GM12892 (cell line): ENCODE measurements around the gene RGPD3. TPM values are rescaled to one million over a fixed set of nuclear protein-coding genes. Genes with fewer than 3 reads are reported as not detected.
"Not testable (repeated sequence)": the region's sequence is repeated elsewhere in the genome, so short reads cannot be mapped to it uniquely, and the experiment has no call there.

Source experiments
- DNase-seq: peaks from one replicate; pipeline ENCODE4 v3.0.0; 2011; ENCODE audit not compliant: insufficient read length
- FAIRE-seq: peaks from 2 replicates; lab custom pipeline; 2011; peaks lifted over from hg19 to GRCh38; lab: Jason Lieb, UNC
- POLR2A ChIP-seq: IDR thresholded peaks from 2 replicates; pipeline ENCODE4 v1.6.1; 2011; ENCODE audit warnings: low read depth, low read length, control low read depth
- POLR2AphosphoS5 ChIP-seq: IDR thresholded peaks from 2 replicates; pipeline ENCODE4 v1.6.1; 2011; ENCODE audit warnings: low read depth, low read length, control low read depth
- TAF1 ChIP-seq: IDR thresholded peaks from 2 replicates; pipeline ENCODE4 v1.6.1; 2011; ENCODE audit warnings: low read depth, mild to moderate bottlenecking, control low read depth, low read length, borderline replicate concordance
- polyA plus RNA-seq: library from polyadenylated mRNA; unstranded; fragments of >200 nt; gene quantifications from one replicate; pipeline ENCODE4 v1.2.1, GENCODE V29; 2012; ENCODE audit warnings: missing spikeins, inconsistent platforms; ENCODE audit not compliant: missing spikeins

RGPD3 gene
- 0.21 TPM for polyA plus RNA-seq

GRCh38 chr2:106468107-106468506, at the start of gene RGPD3:
RGPD3 (minus strand) TSS chr2:106468413; CDS start chr2:106468288, 125 bp downstream.
- DNase-seq, FAIRE-seq: not testable (repeated sequence)

- TF ChIP-seq TAF1: no peak
- TF ChIP-seq POLR2AphosphoS5: no peak
- no peak for TF ChIP-seq POLR2A
- FAIRE-seq (no peak), DNase-seq (no peak)
Observed at GRCh38 chr2:106517329-106517728, 49.1 kb upstream of the RGPD3 start.

- no peak for FAIRE-seq
Observed at GRCh38 chr2:106516864-106517263, 48.7 kb upstream of the RGPD3 start.

GRCh38 chr2:106516436-106516835, 48.2 kb upstream of the RGPD3 start:
- TF ChIP-seq POLR2A: no peak
- TF ChIP-seq TAF1: no peak
- TF ChIP-seq POLR2AphosphoS5: no peak
- DNase-seq: no peak
- no peak for FAIRE-seq

More at GRCh38 chr2:106516864-106517263, 48.7 kb upstream of the RGPD3 start:
- DNase-seq: no peak
- TF ChIP-seq POLR2A: no peak
- TF ChIP-seq POLR2AphosphoS5: no peak
- TF ChIP-seq TAF1: no peak

GRCh38 chr2:106514827-106515226, 46.6 kb upstream of the RGPD3 start:
- not testable (repeated sequence) for DNase-seq, FAIRE-seq

GRCh38 chr2:106513391-106513790, 45.2 kb upstream of the RGPD3 start:
- not testable (repeated sequence) for FAIRE-seq, DNase-seq

- DNase-seq: not testable (repeated sequence)
- peak; percentile 14 for FAIRE-seq
Observed at GRCh38 chr2:106511934-106512333, 43.7 kb upstream of the RGPD3 start.

GRCh38 chr2:106511476-106511901, 43.3 kb upstream of the RGPD3 start:
- DNase-seq, FAIRE-seq: not testable (repeated sequence)

GRCh38 chr2:106510791-106511190, 42.6 kb upstream of the RGPD3 start:
- DNase-seq, FAIRE-seq: not testable (repeated sequence)

GRCh38 chr2:106509374-106509770, 41.2 kb upstream of the RGPD3 start:
- FAIRE-seq, DNase-seq: not testable (repeated sequence)

GRCh38 chr2:106508660-106509373, 40.6 kb upstream of the RGPD3 start:
- not testable (repeated sequence) for DNase-seq, FAIRE-seq

- FAIRE-seq, DNase-seq: not testable (repeated sequence)
Observed at GRCh38 chr2:106506002-106506687, 37.9 kb upstream of the RGPD3 start.

GRCh38 chr2:106504787-106505186, 36.6 kb upstream of the RGPD3 start:
- DNase-seq, FAIRE-seq: not testable (repeated sequence)

GRCh38 chr2:106504192-106504591, 36.0 kb upstream of the RGPD3 start:
- not testable (repeated sequence) for DNase-seq, FAIRE-seq

- not testable (repeated sequence) for FAIRE-seq, DNase-seq
Observed at GRCh38 chr2:106502351-106502750, 34.1 kb upstream of the RGPD3 start.

- not testable (repeated sequence) for FAIRE-seq, DNase-seq
Observed at GRCh38 chr2:106500350-106500749, 32.1 kb upstream of the RGPD3 start.

- FAIRE-seq, DNase-seq: not testable (repeated sequence)
Observed at GRCh38 chr2:106498549-106498948, 30.3 kb upstream of the RGPD3 start.

- not testable (repeated sequence) for FAIRE-seq, DNase-seq
Observed at GRCh38 chr2:106492913-106493312, 24.7 kb upstream of the RGPD3 start.

GRCh38 chr2:106492399-106492798, 24.2 kb upstream of the RGPD3 start:
- FAIRE-seq, DNase-seq: not testable (repeated sequence)
